HCT116 (cell line): ENCODE results near the gene C2CD2. TPM values are rescaled to one million over a fixed set of nuclear protein-coding genes. Genes with fewer than 3 reads are reported as not detected.

ENCODE experiments used
- ATAC-seq: fragments of 200-7000 bp; cut with Tn5 transposase; 2 replicates; pipeline ENCODE4 v1.9.1; 2020; ENCODE audit warnings: mild to moderate bottlenecking, moderate library complexity
- BruUV-seq: library from RNA; stranded (reverse); fragments of 400-500 nt; replicated peaks from 2 replicates; lab custom pipeline; 2021; lab: Mats Ljungman, UMichigan
- CTCF ChIA-PET: fragments of 300-600 bp; sonication (Branson Sonifier 250); formaldehyde crosslinking; loops from one replicate; lab custom pipeline; 2021; ENCODE audit warnings: antibody characterized with exemption; lab: Charles Lee
- POLR2A ChIA-PET: fragments of 300-600, 350-600 bp; sonication (Branson Sonifier 250); formaldehyde crosslinking; loops from one replicate; lab custom pipeline; 2021; ENCODE audit warnings: antibody characterized with exemption; lab: Charles Lee
- RAD21 ChIA-PET, 2 experiments: fragments of 300-600 bp; sonication (Branson Sonifier 250); formaldehyde crosslinking; loops; one replicate each; lab custom pipeline; 2023; ENCODE audit warnings: low total read pairs in 2 of 2; ENCODE audit not compliant: uncharacterized antibody in 2 of 2, unreplicated experiment in 2 of 2, low non-redundant PET in 1 of 2; lab: Charles Lee
- DNase-seq: peaks from one replicate; pipeline ENCODE4 v3.0.0-alpha.2; 2010; ENCODE audit warnings: low read depth, low spot score
- H2AFZ ChIP-seq: fragments of 200-600 bp; shearing (Covaris generic), sonication (generic); 2 replicates; pipeline ENCODE4 v1.6.1; 2017; ENCODE audit warnings: low read depth, mixed run types, mixed read lengths, antibody characterized with exemption, low read length; ENCODE audit not compliant: poor library complexity, severe bottlenecking
- H3K27ac ChIP-seq: 2 replicates; pipeline ENCODE4 v1.5.1; 2012; ENCODE audit warnings: low read depth, low read length
- H3K27me3 ChIP-seq: fragments of 200-600 bp; sonication (generic); 2 replicates; pipeline ENCODE4 v1.6.1; 2016; ENCODE audit warnings: mixed run types, low read length, mixed read lengths; ENCODE audit not compliant: insufficient read depth
- H3K36me3 ChIP-seq, 2 experiments: fragments of 200-500 bp in 1 of 2; fragments of 200-600 bp in 1 of 2; sonication (Bioruptor generic) in 1 of 2; sonication (generic) in 1 of 2; 2 replicates each; pipeline versions ENCODE4 v1.5.1 to v1.6.1; 2014 to 2016; ENCODE audit warnings: low read length in 2 of 2, inconsistent platforms in 1 of 2, mixed read lengths in 1 of 2, mixed run types in 1 of 2; ENCODE audit not compliant: insufficient read depth in 2 of 2, control insufficient read depth in 1 of 2
- H3K4me1 ChIP-seq, 2 experiments: fragments of 200-600 bp in 1 of 2; sonication (generic) in 1 of 2; 2 replicates each; pipeline versions ENCODE4 v1.5.1 to v1.6.1; 2012 to 2017; ENCODE audit warnings: low read length in 2 of 2, inconsistent platforms in 1 of 2, mild to moderate bottlenecking in 1 of 2, mixed read lengths in 1 of 2, mixed run types in 1 of 2, moderate library complexity in 1 of 2; ENCODE audit not compliant: insufficient read depth in 2 of 2, control insufficient read depth in 1 of 2
- H3K4me2 ChIP-seq: fragments of 200-600 bp; sonication (generic); 2 replicates; pipeline ENCODE4 v1.6.1; 2017; ENCODE audit warnings: mixed run types, low read length, mixed read lengths
- H3K4me3 ChIP-seq, 2 experiments: fragments of 200-600 bp in 1 of 2; sonication (generic) in 1 of 2; replicated peaks in 1 of 2; 2 replicates each; pipeline ENCODE4 v1.5.1; 2011 to 2016; ENCODE audit warnings: low read length in 2 of 2, control low read depth in 1 of 2, low read depth in 1 of 2, mild to moderate bottlenecking in 1 of 2, mixed read lengths in 1 of 2, mixed run types in 1 of 2
- H3K79me2 ChIP-seq: fragments of 200-600 bp; sonication (generic); 2 replicates; pipeline ENCODE4 v1.6.1; 2017; ENCODE audit warnings: mild to moderate bottlenecking, mixed run types, low read length, moderate library complexity, mixed read lengths; ENCODE audit not compliant: insufficient read depth
- H3K9ac ChIP-seq: fragments of 200-600 bp; sonication (generic); 2 replicates; pipeline ENCODE4 v1.6.1; 2016; ENCODE audit warnings: low read length, mixed read lengths
- H3K9me2 ChIP-seq: fragments of 200-600 bp; sonication (generic), shearing (Covaris generic); 2 replicates; pipeline ENCODE4 v1.6.1; 2017; ENCODE audit warnings: mixed run types, mild to moderate bottlenecking, moderate library complexity; ENCODE audit not compliant: insufficient read depth
- H3K9me3 ChIP-seq, 2 experiments: fragments of 200-500 bp in 1 of 2; fragments of 200-600 bp in 1 of 2; sonication (Bioruptor generic) in 1 of 2; sonication (generic) in 1 of 2; 2 replicates each; pipeline ENCODE4 v1.6.1; 2014 to 2017; ENCODE audit warnings: low read length in 2 of 2, mixed read lengths in 2 of 2, inconsistent platforms in 1 of 2, low read depth in 1 of 2, mild to moderate bottlenecking in 1 of 2, mixed run types in 1 of 2, moderate library complexity in 1 of 2; ENCODE audit not compliant: control insufficient read depth in 1 of 2, insufficient read depth in 1 of 2
- H4K20me1 ChIP-seq: fragments of 200-600 bp; sonication (generic), shearing (Covaris generic); 2 replicates; pipeline ENCODE4 v1.6.1; 2017; ENCODE audit warnings: mixed run types, mild to moderate bottlenecking, moderate library complexity; ENCODE audit not compliant: insufficient read depth
- EGR1 ChIP-seq: IDR thresholded peaks from 2 replicates; pipeline ENCODE4 v1.6.1; 2012; ENCODE audit warnings: low read depth
- ELF1 ChIP-seq: IDR thresholded peaks from 2 replicates; pipeline ENCODE4 v1.6.1; 2012; ENCODE audit warnings: low read depth, borderline replicate concordance
- EZH2 ChIP-seq: fragments of 200-600 bp; sonication (generic); IDR thresholded peaks from 2 replicates; pipeline ENCODE4 v1.6.1; 2017; ENCODE audit warnings: antibody characterized with exemption, mixed run types
- EZH2phosphoT487 ChIP-seq: fragments of 200-600 bp; IDR thresholded peaks from 2 replicates; pipeline ENCODE4 v1.6.1; 2018; ENCODE audit warnings: antibody characterized with exemption, borderline replicate concordance
- FOSL1 ChIP-seq: IDR thresholded peaks from 2 replicates; pipeline ENCODE4 v1.6.1; 2012; ENCODE audit warnings: low read depth
- POLR2A ChIP-seq: IDR thresholded peaks from 2 replicates; pipeline ENCODE4 v1.7.0; 2011; ENCODE audit warnings: borderline replicate concordance; ENCODE audit not compliant: insufficient read depth, insufficient read length; ENCODE audit errors: extremely low read depth
- POLR2AphosphoS5 ChIP-seq: IDR thresholded peaks from 2 replicates; pipeline ENCODE4 v1.6.1; 2011; ENCODE audit warnings: mild to moderate bottlenecking, low read depth, low read length, moderate library complexity
- SIN3A ChIP-seq: IDR thresholded peaks from 2 replicates; pipeline ENCODE4 v1.6.1; 2012; ENCODE audit warnings: low read depth
- SP1 ChIP-seq: IDR thresholded peaks from 2 replicates; pipeline ENCODE4 v1.6.1; 2012; ENCODE audit warnings: low read depth
- SRF ChIP-seq: IDR thresholded peaks from 2 replicates; pipeline ENCODE4 v1.6.1; 2012; ENCODE audit warnings: low read depth
- TCF7L2 ChIP-seq: IDR thresholded peaks from 2 replicates; pipeline ENCODE4 v1.7.0; 2011; ENCODE audit warnings: borderline replicate concordance, inconsistent platforms; ENCODE audit not compliant: insufficient read depth, insufficient read length; ENCODE audit errors: extremely low read depth
- YY1 ChIP-seq: IDR thresholded peaks from 2 replicates; pipeline ENCODE4 v1.6.1; 2011; ENCODE audit warnings: low read length, low read depth, moderate library complexity, mild to moderate bottlenecking; ENCODE audit not compliant: insufficient replicate concordance; ENCODE audit errors: extremely low read depth
- ZNF274 ChIP-seq: fragments of 200-500 bp; sonication (Bioruptor generic); IDR thresholded peaks from 2 replicates; pipeline ENCODE4 v1.6.1; 2014; ENCODE audit warnings: mild to moderate bottlenecking, low read depth, low read length, inconsistent platforms
- intact Hi-C: fragments of 100-400 bp; cut with micrococcal nuclease; formaldehyde crosslinking; loops from 2 replicates; pipeline ENCODE4 v1.10.0; 2022
- total RNA-seq: library from RNA; stranded (reverse); gene quantifications from one replicate; pipeline ENCODE4 v1.2.1, GENCODE V29; 2021; ENCODE audit not compliant: unreplicated experiment
- TF ChIP-seq, protein P1 (sequence below), 3 experiments: fragments of 200-600 bp in 1 of 3; sonication (generic) in 1 of 3; IDR thresholded peaks in 2 of 3; conservative IDR thresholded peaks in 1 of 3; 2 replicates each; pipeline ENCODE4 v1.5.1; 2012 to 2017; ENCODE audit warnings: low read depth in 2 of 3, low read length in 2 of 3, antibody characterized with exemption in 1 of 3, borderline replicate concordance in 1 of 3, control low read depth in 1 of 3, mild to moderate bottlenecking in 1 of 3, mixed read lengths in 1 of 3, mixed run types in 1 of 3, moderate library complexity in 1 of 3; ENCODE audit not compliant: insufficient read depth in 1 of 3
- TF ChIP-seq, protein P2 (sequence below): IDR thresholded peaks from 2 replicates; pipeline ENCODE4 v1.6.1; 2012; ENCODE audit warnings: low read depth

Gene C2CD2
- total RNA-seq, 1 experiment from 2014 or later = 22.0 TPM

DNA sequence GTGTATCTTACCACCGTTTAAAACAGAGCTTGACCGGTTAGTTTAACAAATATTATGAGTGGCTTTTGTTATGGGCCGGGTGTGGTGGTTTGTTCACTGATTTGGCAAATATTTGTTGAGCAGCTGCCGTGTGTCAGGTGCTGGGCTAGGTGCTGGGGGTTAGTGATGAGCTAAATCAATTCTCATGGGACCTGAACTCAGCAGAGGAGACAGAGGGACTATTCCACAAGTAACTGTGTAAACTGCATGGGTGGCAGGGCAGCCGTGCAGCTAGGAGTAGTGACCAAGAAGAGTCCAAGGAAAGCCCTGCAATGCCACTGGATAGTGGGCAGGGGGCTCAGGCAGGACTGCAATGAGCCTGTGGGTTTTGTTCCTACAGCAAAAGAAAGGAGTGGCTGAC is 11.2 kb upstream of the C2CD2 start (continued):
- TF ChIP-seq FOSL1 = no peak
- TF ChIP-seq EZH2phosphoT487 = no peak
- TF ChIP-seq POLR2A = no peak
- TF ChIP-seq, all 23 proteins: peak for 0

DNA sequence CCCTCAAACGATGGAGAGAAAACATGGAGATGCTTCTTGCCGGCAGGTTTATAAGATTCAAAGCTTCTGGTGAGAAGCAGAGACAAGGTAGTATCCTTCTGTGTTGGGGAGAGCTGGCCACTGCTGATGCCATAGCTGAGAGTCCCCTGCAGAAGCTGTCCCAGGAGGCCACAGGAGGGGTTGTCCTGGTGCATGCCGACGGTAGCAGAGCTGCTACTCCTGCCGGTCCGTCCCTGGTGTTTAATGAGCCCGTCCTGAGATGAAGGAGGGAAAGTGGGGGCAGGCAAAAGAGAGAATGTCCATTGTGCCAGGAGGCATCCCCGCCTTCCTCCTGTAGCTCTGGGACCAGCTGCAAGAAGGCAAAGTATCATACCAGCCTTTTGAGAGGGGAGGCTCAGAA is 10.4 kb upstream of the C2CD2 start:
- H3K4me1 ChIP-seq = peaks cover 0 to 2% of the 10 kb centered on the region in 2 experiments; a peak in 2 of 4 replicates
- no peaks in the 10 kb centered on the region for H3K9me2 ChIP-seq
- H3K4me3 ChIP-seq = no peak overlapping the region
- ChIA-PET CTCF (no interaction called here), POLR2A (no interaction called here), RAD21 (no interaction called here)
- H3K27ac ChIP-seq = no peak overlapping the region
- DNase-seq = no peak
- no peaks in the 10 kb centered on the region for H3K27me3 ChIP-seq
- no TSS peak for BruUV-seq
- no peak overlapping the region for H3K9ac ChIP-seq
- H3K4me2 ChIP-seq = no peak overlapping the region
- H3K79me2 ChIP-seq = no peaks in the 10 kb centered on the region
- H3K36me3 ChIP-seq = no peaks in the 10 kb centered on the region
- intact Hi-C loops = no loop called here
- H4K20me1 ChIP-seq = no peaks in the 10 kb centered on the region
- ATAC-seq = no peak
- H3K9me3 ChIP-seq = no peaks in the 10 kb centered on the region
- H2AFZ ChIP-seq = no peak overlapping the region
- TF ChIP-seq YY1 (no peak), FOSL1 (no peak), ZNF274 (no peak), ELF1 (no peak), POLR2A (no peak), POLR2AphosphoS5 (no peak), EZH2 (no peak), TCF7L2 (no peak), EGR1 (no peak), SIN3A (no peak), SP1 (no peak), SRF (no peak)
- TF ChIP-seq, protein P1, sequence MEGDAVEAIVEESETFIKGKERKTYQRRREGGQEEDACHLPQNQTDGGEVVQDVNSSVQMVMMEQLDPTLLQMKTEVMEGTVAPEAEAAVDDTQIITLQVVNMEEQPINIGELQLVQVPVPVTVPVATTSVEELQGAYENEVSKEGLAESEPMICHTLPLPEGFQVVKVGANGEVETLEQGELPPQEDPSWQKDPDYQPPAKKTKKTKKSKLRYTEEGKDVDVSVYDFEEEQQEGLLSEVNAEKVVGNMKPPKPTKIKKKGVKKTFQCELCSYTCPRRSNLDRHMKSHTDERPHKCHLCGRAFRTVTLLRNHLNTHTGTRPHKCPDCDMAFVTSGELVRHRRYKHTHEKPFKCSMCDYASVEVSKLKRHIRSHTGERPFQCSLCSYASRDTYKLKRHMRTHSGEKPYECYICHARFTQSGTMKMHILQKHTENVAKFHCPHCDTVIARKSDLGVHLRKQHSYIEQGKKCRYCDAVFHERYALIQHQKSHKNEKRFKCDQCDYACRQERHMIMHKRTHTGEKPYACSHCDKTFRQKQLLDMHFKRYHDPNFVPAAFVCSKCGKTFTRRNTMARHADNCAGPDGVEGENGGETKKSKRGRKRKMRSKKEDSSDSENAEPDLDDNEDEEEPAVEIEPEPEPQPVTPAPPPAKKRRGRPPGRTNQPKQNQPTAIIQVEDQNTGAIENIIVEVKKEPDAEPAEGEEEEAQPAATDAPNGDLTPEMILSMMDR (IDR thresholded peaks at IDR 0.05 in 2 of 3, conservative IDR thresholded peaks at IDR 0.05 in 1 of 3; ENCODE audit: borderline replicate concordance in 1 of 3, insufficient read depth in 1 of 3, low read depth in 2 of 3, low read length in 2 of 3) = no peak
- TF ChIP-seq, protein P2, sequence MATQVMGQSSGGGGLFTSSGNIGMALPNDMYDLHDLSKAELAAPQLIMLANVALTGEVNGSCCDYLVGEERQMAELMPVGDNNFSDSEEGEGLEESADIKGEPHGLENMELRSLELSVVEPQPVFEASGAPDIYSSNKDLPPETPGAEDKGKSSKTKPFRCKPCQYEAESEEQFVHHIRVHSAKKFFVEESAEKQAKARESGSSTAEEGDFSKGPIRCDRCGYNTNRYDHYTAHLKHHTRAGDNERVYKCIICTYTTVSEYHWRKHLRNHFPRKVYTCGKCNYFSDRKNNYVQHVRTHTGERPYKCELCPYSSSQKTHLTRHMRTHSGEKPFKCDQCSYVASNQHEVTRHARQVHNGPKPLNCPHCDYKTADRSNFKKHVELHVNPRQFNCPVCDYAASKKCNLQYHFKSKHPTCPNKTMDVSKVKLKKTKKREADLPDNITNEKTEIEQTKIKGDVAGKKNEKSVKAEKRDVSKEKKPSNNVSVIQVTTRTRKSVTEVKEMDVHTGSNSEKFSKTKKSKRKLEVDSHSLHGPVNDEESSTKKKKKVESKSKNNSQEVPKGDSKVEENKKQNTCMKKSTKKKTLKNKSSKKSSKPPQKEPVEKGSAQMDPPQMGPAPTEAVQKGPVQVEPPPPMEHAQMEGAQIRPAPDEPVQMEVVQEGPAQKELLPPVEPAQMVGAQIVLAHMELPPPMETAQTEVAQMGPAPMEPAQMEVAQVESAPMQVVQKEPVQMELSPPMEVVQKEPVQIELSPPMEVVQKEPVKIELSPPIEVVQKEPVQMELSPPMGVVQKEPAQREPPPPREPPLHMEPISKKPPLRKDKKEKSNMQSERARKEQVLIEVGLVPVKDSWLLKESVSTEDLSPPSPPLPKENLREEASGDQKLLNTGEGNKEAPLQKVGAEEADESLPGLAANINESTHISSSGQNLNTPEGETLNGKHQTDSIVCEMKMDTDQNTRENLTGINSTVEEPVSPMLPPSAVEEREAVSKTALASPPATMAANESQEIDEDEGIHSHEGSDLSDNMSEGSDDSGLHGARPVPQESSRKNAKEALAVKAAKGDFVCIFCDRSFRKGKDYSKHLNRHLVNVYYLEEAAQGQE = no peak
